Stimulated activated CD4-positive, alpha-beta T cell treated with anti-CD3 and anti-CD28 coated beads, Interleukin-2, amount 100 ng/mL, for 24 hours (primary cell): ENCODE data around the gene ZP3.
A peak's percentile ranks its signal among the peaks of the same experiment; 100 is the strongest.
"Not testable (repeated sequence)": the region's sequence is repeated elsewhere in the genome, so short reads cannot be mapped to it uniquely, and the experiment has no call there.

Experiments
- DNase-seq, 2 donors: peaks; one replicate each; pipeline ENCODE4 v3.0.0-alpha.2; 2020

The ZP3 gene

GRCh38 chr7:76443846-76444245 lies 19.1 kb downstream of the ZP3 start:
- DNase-seq: peak in 1 of 2 donors; percentile 16

GRCh38 chr7:76445577-76446008 lies 20.8 kb downstream of the ZP3 start:
- not testable (repeated sequence) for DNase-seq

GRCh38 chr7:76457017-76457416 lies 32.3 kb downstream of the ZP3 start:
- DNase-seq: not testable (repeated sequence)

GRCh38 chr7:76458504-76458903 lies 33.8 kb downstream of the ZP3 start:
- not testable (repeated sequence) for DNase-seq

- DNase-seq: not testable (repeated sequence)
These were observed 36.0 kb downstream of the ZP3 start for GRCh38 chr7:76460767-76461166.

GRCh38 chr7:76461464-76462101 lies 36.8 kb downstream of the ZP3 start, which contains the start of gene DTX2:
DTX2 (plus strand) TSS chr7:76461709; CDS start chr7:76480510, 18,801 bp downstream.
- peak; percentile 41 to 50 for DNase-seq

- DNase-seq: not testable (repeated sequence)
These were observed 37.6 kb downstream of the ZP3 start for GRCh38 chr7:76462271-76462882.

- not testable (repeated sequence) for DNase-seq
These were observed 40.2 kb downstream of the ZP3 start for GRCh38 chr7:76464959-76465358.

GRCh38 chr7:76465950-76466349 lies 41.2 kb downstream of the ZP3 start:
- DNase-seq: not testable (repeated sequence)

GRCh38 chr7:76467743-76468404 lies 43.1 kb downstream of the ZP3 start:
- DNase-seq: not testable (repeated sequence)

- not testable (repeated sequence) for DNase-seq
These were observed 46.9 kb downstream of the ZP3 start for GRCh38 chr7:76471556-76472221.

GRCh38 chr7:76473097-76473496 lies 48.3 kb downstream of the ZP3 start:
- not testable (repeated sequence) for DNase-seq

GRCh38 chr7:76476280-76476679 lies 51.5 kb downstream of the ZP3 start:
- DNase-seq: not testable (repeated sequence)

GRCh38 chr7:76476742-76477474 lies 52.2 kb downstream of the ZP3 start:
- not testable (repeated sequence) for DNase-seq

- not testable (repeated sequence) for DNase-seq
These were observed 54.9 kb downstream of the ZP3 start for GRCh38 chr7:76479628-76480027.

- not testable (repeated sequence) for DNase-seq
These were observed 55.9 kb downstream of the ZP3 start for GRCh38 chr7:76480403-76481253.

- DNase-seq: not testable (repeated sequence)
These were observed 57.9 kb downstream of the ZP3 start for GRCh38 chr7:76482660-76483059.

GRCh38 chr7:76483081-76483480 lies 58.3 kb downstream of the ZP3 start:
- not testable (repeated sequence) for DNase-seq

GRCh38 chr7:76484456-76484855 lies 59.7 kb downstream of the ZP3 start:
- DNase-seq: not testable (repeated sequence)

GRCh38 chr7:76485822-76486610 lies 61.3 kb downstream of the ZP3 start:
- not testable (repeated sequence) for DNase-seq

GRCh38 chr7:76486618-76487017 lies 61.9 kb downstream of the ZP3 start:
- DNase-seq: peak; percentile 30 to 32
